HFF-Myc (cell line): Measurements from ENCODE around the gene BCL2A1.
"Not testable (repeated sequence)": the region's sequence is repeated elsewhere in the genome, so short reads cannot be mapped to it uniquely, and the experiment has no call there.

ENCODE experiments used
- DNase-seq: peaks from one replicate; pipeline ENCODE4 v3.0.0-alpha.2; 2011; ENCODE audit warnings: low read depth; ENCODE audit errors: extremely low read depth
- H3K4me3 ChIP-seq: replicated peaks from 2 replicates; pipeline ENCODE4 v1.5.1; 2011; ENCODE audit warnings: low read depth, mild to moderate bottlenecking, control low read depth, low read length
- CTCF ChIP-seq: IDR thresholded peaks from 2 replicates; pipeline ENCODE4 v1.5.1; 2012; ENCODE audit warnings: mild to moderate bottlenecking, low read depth, low read length, control low read depth; ENCODE audit errors: missing control alignments

Gene BCL2A1

GRCh38 chr15:79967298-79968182, 3.5 kb downstream of the BCL2A1 start:
- TF ChIP-seq CTCF, result no peak
- no peak for DNase-seq
- no peak overlapping the region for H3K4me3 ChIP-seq

GRCh38 chr15:79966634-79967297, 4.2 kb downstream of the BCL2A1 start:
- H3K4me3 ChIP-seq, result no peak overlapping the region
- DNase-seq, result no peak
- TF ChIP-seq CTCF, result no peak

GRCh38 chr15:79965846-79966630, 5.0 kb downstream of the BCL2A1 start:
- no peak for DNase-seq
- no peak for TF ChIP-seq CTCF
- no peak overlapping the region for H3K4me3 ChIP-seq

- no peak overlapping the region for H3K4me3 ChIP-seq
- TF ChIP-seq CTCF, result no peak
- no peak for DNase-seq
Measured at GRCh38 chr15:79964232-79964805, 6.7 kb downstream of the BCL2A1 start.

GRCh38 chr15:79962921-79963320, 8.1 kb downstream of the BCL2A1 start:
- DNase-seq, result not testable (repeated sequence)

GRCh38 chr15:79962178-79962577, 8.8 kb downstream of the BCL2A1 start:
- TF ChIP-seq CTCF, result no peak
- H3K4me3 ChIP-seq, result no peak overlapping the region
- DNase-seq, result no peak

More at GRCh38 chr15:79962921-79963320, 8.1 kb downstream of the BCL2A1 start:
- not testable (repeated sequence) for H3K4me3 ChIP-seq
